ENCODE measurements around the gene C1orf116.
"Not testable (repeated sequence)": the region's sequence is repeated elsewhere in the genome, so short reads cannot be mapped to it uniquely, and the experiment has no call there.

C1orf116 gene

DNA sequence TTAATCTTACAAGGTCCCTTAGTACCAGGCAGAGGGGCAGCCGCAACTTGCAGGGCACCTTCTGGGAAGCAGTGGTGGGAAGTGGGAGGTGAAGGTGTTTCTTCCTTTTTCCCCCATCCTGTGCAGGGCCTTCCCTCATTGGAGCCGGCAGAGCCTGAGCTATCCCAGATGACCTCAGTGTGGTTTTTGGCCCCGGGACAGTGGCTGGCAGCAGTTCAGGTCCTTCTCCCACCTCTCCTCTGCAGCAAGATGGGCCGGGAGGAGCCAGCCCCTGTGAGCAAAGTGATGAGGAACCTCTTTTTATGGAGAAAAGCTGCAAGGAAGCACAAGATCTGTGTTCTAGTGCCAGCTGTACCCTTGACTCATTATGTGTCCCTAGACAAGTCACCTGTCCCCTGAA, 27.3 kb upstream of the C1orf116 start:
- DNase-seq (ENCODE audit: low read depth in 2 of 2), result no peak

DNA sequence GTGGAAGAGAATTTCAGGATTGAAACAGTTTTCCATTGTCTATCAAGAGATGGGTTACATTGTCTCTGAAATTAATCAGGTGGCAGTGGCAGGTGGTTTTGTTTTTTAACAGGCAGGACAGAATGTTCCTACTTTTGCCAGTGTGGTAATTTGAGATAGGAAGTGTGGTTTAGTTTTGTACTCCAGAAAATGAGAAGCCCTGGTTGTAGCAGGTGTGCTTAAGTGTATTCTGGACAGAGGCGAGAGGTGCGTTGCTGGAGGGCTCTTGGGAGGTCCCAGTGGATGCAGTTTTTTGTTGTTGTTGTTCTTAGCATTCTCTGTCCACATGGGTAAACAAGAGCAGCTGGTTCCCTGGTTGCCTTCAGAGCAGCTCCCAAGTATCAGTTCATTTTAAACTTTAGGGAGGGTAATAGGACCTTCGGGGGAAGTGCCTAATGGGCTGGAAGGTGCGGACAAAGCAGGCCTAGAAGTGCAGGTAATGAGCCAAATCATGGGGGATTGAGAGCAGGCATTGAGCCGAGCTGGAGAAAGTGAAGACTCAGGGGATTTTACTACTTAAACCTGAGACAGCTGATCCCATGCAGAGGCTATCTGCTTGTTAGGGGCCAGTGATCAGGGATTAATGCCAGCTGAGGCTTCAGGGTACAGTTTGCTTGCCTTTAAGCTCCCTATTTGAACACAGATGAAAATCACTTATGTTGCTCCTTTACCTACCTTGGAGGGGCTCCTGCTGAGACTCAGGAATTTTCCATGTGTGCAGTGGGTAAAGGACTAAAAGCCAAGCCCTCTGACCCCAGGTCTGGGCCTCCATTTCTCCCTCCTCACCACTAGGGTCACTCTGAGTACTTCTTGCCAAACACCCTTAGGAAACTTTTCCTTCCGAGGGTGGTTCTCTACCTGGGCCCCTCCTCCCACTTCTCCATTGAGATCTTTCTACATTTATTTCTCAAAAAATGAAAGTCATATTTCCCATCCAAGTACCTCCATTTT, 26.6 kb upstream of the C1orf116 start:
- DNase-seq (ENCODE audit: low read depth in 2 of 2), result no peak

DNA sequence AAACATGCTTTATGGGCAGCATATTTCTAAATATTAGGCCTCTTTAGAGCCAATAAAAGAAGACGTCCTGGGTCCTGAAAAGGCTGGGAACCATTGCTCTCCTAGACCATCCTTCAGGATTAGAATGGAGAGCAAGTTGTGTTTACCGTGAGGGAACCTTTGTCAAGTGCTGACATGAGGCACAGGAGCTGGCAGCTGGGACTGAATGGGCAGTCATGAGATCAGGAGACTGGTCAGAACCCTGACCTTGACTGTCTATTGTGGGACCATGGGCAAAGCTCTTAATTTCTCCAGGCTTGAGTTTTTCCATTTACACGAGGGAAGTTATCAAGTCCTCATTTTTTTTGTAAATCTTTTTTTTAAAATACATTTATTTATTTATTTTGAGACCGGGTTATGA, 25.7 kb upstream of the C1orf116 start:
- DNase-seq (ENCODE audit: low read depth in 2 of 2), result no peak

DNA sequence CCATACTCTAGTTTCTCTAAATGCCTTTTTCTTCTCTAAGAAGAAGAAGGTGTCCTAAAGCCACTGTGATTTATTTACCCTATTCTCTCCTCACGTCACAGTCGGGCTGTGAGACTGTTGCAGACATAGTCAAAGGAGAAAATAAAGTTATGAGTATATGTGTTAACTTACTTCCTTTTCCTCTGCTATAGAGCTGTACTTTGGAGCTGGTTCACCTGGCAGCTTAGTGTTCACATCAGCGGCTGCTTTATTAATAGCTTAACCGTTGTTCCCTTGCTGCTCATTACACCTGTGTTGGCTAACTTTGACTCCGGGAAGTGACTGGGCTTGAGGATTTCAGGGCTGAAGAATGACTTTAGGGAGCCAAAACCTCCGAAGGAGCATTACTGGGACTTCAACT, 24.1 kb upstream of the C1orf116 start:
- DNase-seq (ENCODE audit: low read depth in 2 of 2), result no peak

DNA sequence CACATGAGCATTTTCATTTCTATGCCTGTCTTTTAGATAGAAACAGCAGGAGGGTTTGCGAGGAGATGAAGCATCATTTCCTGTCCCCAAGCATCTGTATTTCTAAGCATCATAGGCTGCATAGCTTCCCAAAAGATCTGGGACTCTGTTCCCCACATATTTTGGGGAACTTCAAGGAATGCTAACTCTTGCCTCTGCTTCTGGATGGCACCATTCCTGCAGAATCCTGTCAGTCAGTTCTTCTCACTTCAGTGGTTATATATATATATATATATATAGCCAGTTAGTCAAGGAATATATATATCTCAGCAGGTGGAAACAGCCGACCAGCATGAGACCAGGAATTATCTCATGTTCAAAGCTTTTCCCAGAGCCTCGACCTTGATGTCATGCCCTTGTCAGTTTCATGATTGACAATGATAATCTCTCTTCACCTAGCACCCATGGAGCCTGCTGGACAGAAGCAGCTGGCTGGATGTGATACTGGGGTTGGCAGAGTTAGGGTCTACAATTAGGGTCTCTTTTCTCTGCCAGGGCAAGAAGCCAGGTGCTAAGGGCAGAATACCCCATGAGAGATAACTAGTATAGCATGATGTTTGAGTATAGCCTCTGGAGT, 22.9 kb upstream of the C1orf116 start:
- no peak for DNase-seq (ENCODE audit: low read depth in 2 of 2)

DNA sequence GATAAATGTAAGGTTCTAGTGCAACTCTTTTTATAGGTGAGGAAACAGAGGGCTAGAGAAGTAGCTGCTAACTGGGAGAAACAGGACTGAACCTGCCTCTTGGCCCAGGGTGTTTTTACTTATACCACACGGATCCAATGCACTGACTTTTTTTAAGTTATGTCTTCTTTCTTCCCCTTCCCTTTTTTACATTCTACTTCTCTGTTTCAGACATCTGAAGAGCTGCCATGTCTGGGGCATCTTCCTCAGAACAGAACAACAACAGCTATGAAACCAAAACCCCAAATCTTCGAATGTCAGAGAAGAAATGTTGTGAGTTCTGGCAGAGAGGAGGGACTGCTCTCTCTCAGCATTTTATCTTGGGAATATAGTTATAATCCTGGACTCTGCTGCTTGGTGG, 21.9 kb upstream of the C1orf116 start:
- DNase-seq (ENCODE audit: low read depth in 2 of 2), result no peak

DNA sequence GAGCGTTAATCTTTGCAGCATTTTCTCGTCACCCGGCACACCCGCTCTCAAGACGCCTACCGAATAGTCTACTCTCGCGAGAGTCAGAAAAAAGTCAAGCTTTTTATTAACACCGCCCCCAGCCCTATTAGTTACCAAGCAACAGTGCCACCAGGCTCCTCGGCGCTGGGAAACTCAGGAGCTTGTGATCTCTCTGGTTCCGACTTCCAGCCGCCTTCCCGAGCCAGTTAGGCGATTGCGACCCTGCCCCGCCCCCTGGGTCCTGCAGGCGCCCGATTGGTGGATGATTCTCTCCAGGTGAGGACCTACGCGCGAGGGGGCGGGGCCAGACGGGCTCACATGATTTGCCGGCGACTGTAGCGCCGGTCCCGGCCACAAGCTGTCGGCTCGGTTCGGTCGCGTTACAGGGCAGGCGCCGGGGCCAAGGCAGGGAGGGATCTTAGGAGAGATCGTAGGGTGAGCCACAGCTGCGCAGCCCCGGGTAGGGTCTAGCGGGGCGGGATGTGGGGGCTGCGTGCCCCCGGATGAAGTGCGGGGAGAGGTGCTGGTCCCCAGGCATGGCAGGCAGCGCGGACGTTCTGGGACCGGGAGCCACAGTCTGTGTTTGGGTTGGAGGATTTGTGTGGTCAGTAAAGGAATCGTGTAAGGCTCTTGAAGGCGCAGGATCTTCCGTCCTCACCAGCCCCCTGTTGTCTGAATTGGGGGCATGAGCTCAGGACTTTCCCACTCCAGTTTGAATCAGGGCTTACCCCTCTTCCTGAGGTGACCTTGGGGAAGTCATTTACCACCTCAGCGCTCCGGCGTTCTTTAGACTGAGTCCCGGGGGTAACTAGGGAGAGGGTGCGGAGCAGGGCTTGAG, 20.6 kb upstream of the C1orf116 start, which contains the start of gene PFKFB2:
Gene PFKFB2, plus strand, starts transcription at position 365 of the 859 bp plus-strand sequence. CDS start 1,443 bp downstream, outside the sequence.
- DNase-seq (ENCODE audit: low read depth in 2 of 2), result peak; percentile 91 to 97

DNA sequence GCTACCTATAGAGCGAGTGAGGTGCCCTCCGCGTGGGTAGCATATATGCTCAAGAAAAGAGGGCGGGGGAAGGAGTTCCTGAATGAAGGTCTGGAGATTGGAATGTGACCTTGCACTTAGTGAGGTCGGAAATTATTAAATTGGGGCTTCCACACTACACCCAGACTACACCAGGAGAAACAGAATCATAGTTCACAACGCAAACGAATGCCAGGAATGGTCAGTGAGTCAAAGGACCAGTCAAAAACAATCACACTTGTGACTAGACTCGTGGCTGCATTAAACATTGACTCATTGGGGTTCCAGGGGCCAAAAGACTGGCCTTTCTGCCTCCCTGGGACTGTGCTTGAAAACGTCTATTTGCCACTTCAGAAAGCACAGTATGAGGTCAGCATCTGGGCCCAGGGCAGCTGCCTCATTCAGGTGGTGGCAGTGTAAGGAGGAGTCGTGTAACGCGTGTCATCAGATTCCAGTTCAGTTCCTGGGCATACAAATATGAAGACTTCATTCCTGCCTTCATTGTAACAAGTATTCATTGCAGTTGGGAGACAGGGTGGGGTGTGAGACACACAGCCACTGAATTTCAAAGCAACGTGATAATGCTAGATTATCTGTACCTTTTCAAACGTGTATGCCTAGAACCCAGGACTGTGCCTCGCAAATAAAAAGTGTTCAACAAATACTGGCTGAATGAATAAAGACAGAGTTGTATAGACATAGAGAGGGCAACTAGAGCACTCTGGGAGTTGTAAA, 18.8 kb upstream of the C1orf116 start, which contains the start of gene YOD1:
Gene YOD1, minus strand, starts transcription at position 18 of the 753 bp plus-strand sequence. CDS start 178 bp downstream, outside the sequence.
- no peak for DNase-seq (ENCODE audit: low read depth in 2 of 2)

DNA sequence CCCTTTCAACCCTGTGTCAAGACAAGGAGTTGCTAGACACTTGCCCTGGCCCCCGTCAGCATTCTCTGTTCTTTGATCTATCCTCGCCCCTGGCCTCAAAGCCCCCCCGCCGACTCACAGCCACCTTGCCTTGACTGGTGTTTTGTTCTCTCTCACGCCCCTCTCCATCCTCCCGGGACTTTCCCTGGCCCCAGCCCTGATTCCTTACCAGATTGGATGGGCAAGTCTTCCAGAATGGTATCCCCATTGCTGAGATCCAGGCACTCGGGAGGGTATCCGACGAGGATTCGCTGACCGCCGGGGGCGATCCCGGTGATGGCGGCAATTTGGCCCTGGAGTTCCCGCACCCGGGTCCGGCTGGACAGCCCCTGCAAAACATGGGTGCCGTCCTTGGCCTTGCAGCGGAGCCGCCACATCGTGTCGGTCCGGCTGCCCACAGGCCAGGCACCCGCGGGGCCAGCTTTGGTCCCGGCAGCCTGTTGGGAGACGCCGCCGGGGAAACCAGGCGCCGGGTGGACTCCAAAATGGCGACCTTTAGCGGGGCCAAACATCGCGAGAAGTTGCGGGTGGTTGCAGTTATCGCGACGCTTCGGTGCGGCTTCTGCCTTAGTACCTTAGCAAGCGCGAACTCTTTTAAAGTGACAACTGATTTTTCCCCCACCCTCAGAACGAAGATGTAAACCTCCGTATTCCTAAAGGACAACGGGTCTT, 18.1 kb upstream of the C1orf116 start:
- peak; percentile 83 to 84 for DNase-seq (ENCODE audit: low read depth in 2 of 2)

DNA sequence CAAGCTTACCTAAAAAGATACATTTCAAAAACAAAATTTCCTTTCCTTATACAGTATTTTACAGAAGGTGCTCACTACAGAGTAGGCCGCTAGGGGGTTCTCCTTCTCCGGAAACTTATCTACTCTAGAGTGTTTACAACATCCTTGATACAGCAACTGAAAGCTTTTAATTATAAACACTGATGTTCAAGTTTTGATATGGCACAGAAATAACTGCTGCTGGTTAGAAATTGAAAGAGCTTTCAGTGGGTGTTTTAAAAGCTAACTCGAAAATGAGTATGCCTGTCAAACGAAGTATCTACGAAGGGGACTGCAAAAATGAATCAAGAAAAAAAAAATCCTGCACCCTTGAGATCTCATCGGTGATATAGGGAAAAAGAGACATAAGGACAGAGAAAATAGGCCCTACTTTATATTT, 17.4 kb upstream of the C1orf116 start:
- peak in 1 of 2 donors; percentile 36 for DNase-seq (ENCODE audit: low read depth in 2 of 2)

DNA sequence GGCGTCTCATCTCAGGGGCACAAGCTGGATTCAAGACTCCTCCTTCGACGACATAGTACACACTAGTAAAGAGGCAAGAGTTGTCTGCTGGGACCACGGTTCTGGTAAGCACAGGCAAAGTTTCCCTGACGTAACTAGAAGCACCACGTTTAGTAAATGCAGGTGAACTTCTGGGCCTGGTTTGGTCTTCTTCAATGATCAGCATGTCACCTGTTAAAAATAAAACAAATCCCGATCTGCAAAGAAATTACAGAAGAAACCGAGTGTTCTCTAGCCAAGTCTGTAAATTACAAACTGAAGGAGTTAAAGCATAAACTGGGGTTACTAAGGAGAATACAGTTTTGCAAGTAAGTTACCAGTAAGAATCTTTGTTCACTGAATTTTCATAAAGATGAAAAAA, 17.0 kb upstream of the C1orf116 start:
- DNase-seq (ENCODE audit: low read depth in 2 of 2), result no peak

DNA sequence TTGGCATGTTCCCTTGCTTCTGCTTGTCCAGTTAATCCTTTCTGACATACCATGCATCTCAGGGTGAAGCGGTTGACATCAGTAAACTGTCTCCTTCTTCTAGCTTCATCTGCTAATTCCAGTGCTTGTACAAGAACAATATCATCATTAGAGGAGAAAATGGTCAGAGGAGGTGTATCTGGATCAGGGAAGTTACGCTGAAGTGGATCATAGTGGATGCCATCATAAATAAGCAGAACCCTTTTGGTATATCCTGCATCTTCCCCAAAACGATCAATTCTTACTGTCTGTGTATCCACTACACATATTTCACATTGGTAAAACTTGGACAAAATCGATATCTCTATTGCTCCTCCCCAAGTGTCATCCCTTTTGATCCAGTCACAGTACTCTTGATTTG, 16.5 kb upstream of the C1orf116 start:
- DNase-seq (ENCODE audit: low read depth in 2 of 2), result no peak

DNA sequence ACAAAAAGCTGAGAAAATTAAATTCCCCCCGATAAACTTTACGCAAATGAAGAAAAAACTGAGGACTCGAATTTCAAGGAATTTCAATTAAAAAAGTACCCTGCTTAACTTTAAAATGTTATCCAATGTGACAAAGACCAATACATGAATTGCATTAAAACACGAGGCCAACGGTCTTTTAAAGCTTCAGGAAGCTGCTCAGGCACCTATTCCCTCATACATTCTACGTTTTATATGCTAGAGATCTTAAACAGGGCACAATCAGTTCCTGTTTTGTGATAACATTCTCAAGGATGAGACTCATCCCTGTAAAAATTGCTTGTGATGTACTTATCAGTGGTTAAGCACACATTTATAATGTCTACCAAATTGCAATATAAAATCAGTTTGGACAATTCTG, 15.5 kb upstream of the C1orf116 start:
- no peak for DNase-seq (ENCODE audit: low read depth in 2 of 2)

DNA sequence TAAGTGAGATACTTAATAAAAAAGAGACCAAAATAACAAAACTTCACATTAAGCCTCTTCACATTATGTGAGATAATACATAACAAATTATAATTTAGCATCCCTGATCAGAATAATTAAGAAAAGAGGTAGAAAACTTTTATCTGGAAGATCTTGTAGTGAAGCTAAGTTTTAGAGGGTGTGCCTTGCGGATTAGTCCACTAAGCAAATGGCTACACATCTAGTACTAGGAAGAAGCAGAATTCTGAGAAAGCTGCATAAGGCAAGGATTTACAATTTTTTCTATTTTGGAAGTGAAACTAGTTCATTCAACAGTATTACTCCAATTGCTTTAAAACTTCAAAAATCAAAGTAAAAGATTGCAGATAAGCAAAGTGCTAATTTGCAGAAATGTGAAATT, 14.9 kb upstream of the C1orf116 start:
- DNase-seq (ENCODE audit: low read depth in 2 of 2), result no peak

DNA sequence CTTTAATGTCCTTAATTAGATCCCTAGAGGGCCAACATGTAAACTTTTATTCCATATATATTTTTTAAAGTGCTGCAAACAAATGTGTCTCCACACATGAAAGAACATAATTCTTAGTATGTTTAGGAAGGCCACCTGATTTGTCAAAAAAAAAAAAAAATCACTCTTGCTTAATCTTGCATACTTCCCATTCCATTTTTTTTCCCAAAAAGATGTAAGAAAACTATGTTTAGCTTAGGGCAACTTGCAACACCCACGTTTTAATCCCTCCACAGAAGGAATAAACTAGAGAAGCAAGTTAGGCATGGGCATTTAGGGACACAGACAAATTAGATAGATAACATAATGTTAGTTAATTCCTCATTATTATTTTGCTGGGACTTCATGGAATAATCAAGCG, 12.9 kb upstream of the C1orf116 start:
- DNase-seq (ENCODE audit: low read depth in 2 of 2), result no peak

DNA sequence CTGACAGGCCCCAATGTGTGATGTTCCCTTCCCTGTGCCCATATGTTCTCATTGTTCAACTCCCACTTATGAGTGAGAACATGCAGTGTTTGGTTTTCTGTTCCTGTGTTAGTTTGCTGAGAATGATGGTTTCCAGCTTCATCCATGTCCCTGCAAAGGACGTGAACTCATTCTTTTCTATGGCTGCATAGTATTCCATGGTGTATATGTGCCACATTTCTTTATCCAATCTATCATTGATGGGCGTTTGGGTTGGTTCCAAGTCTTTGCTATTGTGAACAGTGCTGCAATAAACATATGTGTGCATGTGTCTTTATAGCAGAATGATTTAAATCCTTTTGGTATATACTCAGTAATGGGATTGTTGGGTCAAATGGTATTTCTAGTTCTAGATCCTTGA, 8.8 kb upstream of the C1orf116 start:
- DNase-seq (ENCODE audit: low read depth in 2 of 2), result not testable (repeated sequence)

DNA sequence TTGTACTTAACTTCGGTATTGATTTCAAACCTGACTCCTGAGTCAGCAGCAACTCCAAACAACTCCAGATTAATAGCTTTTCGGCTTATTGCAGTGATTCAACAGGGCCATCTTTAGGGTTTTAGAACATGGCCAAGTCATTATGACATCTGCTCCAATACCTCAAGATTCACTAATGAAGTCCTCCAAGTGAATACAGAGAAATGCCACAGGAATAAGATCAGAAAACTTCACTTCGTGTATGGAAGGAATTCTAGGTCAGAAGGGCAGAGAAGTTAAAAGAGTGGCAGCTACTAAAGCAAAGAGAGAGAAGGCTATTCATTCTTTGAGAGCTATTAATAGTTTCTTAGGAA, 7.6 kb upstream of the C1orf116 start:
- no peak for DNase-seq (ENCODE audit: low read depth in 2 of 2)

DNA sequence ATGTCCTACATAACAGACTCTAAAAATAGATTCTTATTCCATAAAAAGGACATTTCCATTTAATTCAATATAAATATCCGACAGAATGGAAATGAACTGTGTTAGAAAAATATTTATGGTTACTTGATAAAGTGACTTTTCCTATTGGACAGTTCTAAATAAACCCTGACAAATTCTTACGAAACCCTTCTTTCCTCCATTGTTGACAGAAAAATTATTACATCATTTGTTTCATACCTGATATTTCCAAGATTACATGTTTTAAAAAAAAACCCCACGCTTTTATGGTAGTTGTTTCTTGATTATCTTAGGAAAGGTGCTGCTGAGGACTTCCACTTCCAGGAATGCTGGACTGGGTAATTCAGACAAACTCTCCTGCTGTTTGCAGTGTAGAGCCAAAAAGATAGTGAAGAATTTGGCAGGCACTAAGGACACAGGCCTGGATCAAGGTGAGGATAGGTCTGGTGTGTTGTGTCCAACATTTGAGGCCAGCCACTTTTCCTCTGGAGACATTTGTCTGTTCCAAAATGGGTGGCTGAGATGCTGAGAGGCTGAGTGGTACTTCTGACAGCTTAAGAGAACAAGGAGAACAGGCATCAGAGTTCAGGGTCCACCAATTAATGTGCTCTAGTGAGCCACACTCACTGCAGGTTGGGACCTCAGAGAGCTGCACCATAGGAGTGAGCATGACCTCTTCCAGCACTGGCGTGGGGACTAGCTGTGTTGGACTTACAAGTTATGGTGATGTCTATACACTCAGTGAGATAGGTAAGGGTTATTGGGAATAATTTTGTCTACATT, 7.0 kb upstream of the C1orf116 start:
- DNase-seq (ENCODE audit: low read depth in 2 of 2), result no peak

DNA sequence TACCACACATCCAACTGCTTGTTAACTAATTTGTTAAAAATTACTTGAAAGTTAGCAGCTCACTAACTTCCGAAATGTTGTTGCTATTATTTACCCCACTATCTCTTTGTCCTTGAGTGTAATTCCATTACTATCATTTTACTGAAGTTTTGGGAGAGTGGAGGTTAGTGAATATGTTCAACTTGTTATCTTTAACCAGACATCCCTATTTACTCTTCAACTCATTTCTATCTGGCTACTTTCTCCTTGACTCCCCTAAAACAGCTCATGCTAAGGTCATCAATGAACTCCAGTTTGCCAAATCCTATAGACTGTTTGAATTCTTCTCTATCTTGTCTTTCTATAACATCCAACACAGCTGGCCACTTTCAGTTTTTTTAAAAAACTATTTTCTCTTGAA, 4.3 kb upstream of the C1orf116 start:
- DNase-seq (ENCODE audit: low read depth in 2 of 2), result no peak

Data from stimulated activated CD4-positive, alpha-beta T cell treated with anti-CD3 and anti-CD28 coated beads, Interleukin-1b, Interleukin-23, amount 100 ng/mL, for 4 hours (primary cell).